WTC11 (cell line): Measurements from ENCODE around the gene OBI1. TPM values are rescaled to one million over a fixed set of nuclear protein-coding genes. Genes with fewer than 3 reads are reported as not detected.

Experiments
- ATAC-seq: fragments of 200-7000 bp; cut with Tn5 transposase; 2 replicates; pipeline ENCODE4 v1.10.0; 2021; ENCODE audit warnings: mild to moderate bottlenecking, moderate library complexity
- CTCF ChIA-PET: fragments of 300-600 bp; sonication (Branson Sonifier 250); formaldehyde crosslinking; loops from one replicate; lab custom pipeline; 2021; ENCODE audit warnings: antibody characterized with exemption; lab: Charles Lee
- POLR2A ChIA-PET: fragments of 350-600 bp; sonication (Branson Sonifier 250); formaldehyde crosslinking; loops from one replicate; lab custom pipeline; 2021; ENCODE audit warnings: antibody characterized with exemption; lab: Charles Lee
- DNase-seq: peaks from one replicate; pipeline ENCODE4 v3.0.0; 2021; ENCODE audit warnings: low spot score
- H3K27ac Mint-ChIP-seq: 2 replicates; pipeline ENCODE4 v1.8.0; 2021; ENCODE audit warnings: mixed read lengths
- H3K27me3 Mint-ChIP-seq: 2 replicates; pipeline ENCODE4 v1.8.0; 2021; ENCODE audit warnings: low read depth, mild to moderate bottlenecking, moderate library complexity, mixed read lengths
- H3K36me3 Mint-ChIP-seq: 2 replicates; pipeline ENCODE4 v1.8.0; 2021; ENCODE audit warnings: mixed read lengths
- H3K4me1 Mint-ChIP-seq: 2 replicates; pipeline ENCODE4 v1.8.0; 2022; ENCODE audit warnings: mixed read lengths
- H3K4me3 Mint-ChIP-seq: 2 replicates; pipeline ENCODE4 v1.8.0; 2021; ENCODE audit warnings: mild to moderate bottlenecking, moderate library complexity, mixed read lengths
- H3K9me3 Mint-ChIP-seq: 2 replicates; pipeline ENCODE4 v1.8.0; 2021; ENCODE audit warnings: mixed read lengths
- ATF1 ChIP-seq: sonication (generic); formaldehyde crosslinking; IDR thresholded peaks from 2 replicates; pipeline ENCODE4 v1.8.1; 2023; ENCODE audit warnings: mild to moderate bottlenecking, moderate library complexity, missing genetic modification reagents
- ATF2 ChIP-seq: sonication (generic); formaldehyde crosslinking; IDR thresholded peaks from 2 replicates; pipeline ENCODE4 v1.8.1; 2022; ENCODE audit warnings: low read depth, missing genetic modification reagents, borderline replicate concordance
- CDX4 ChIP-seq: fragments of 250-450 bp; sonication (Bioruptor Pico); IDR thresholded peaks from 2 replicates; pipeline ENCODE4 v1.9.0; 2021; ENCODE audit warnings: moderate library complexity, mild to moderate bottlenecking, inconsistent platforms, borderline replicate concordance
- CREM ChIP-seq: sonication (generic); formaldehyde crosslinking; IDR thresholded peaks from 2 replicates; pipeline ENCODE4 v1.8.1; 2022; ENCODE audit warnings: mild to moderate bottlenecking, missing genetic modification reagents, moderate library complexity
- ESRRA ChIP-seq: sonication (generic); formaldehyde crosslinking; IDR thresholded peaks from 2 replicates; pipeline ENCODE4 v1.8.1; 2022; ENCODE audit warnings: mild to moderate bottlenecking, missing genetic modification reagents, borderline replicate concordance
- FOXP4 ChIP-seq: sonication (generic); formaldehyde crosslinking; IDR thresholded peaks from 2 replicates; pipeline ENCODE4 v1.8.0; 2022; ENCODE audit warnings: mild to moderate bottlenecking, missing genetic modification reagents
- GABPB1 ChIP-seq: sonication (generic); formaldehyde crosslinking; IDR thresholded peaks from 2 replicates; pipeline ENCODE4 v1.8.1; 2023; ENCODE audit warnings: mild to moderate bottlenecking, missing genetic modification reagents
- HMGA2 ChIP-seq: fragments of 250-450 bp; sonication (Bioruptor Pico); IDR thresholded peaks from 2 replicates; pipeline ENCODE4 v1.4.0; 2021; ENCODE audit warnings: mild to moderate bottlenecking, moderate library complexity
- HMGXB4 ChIP-seq: sonication (generic); formaldehyde crosslinking; IDR thresholded peaks from 2 replicates; pipeline ENCODE4 v1.8.1; 2023; ENCODE audit warnings: mild to moderate bottlenecking, moderate library complexity, missing genetic modification reagents
- IRF1 ChIP-seq: sonication (generic); formaldehyde crosslinking; IDR thresholded peaks from 2 replicates; pipeline ENCODE4 v1.8.0; 2023; ENCODE audit warnings: missing genetic modification reagents
- MAX ChIP-seq: sonication (generic); formaldehyde crosslinking; IDR thresholded peaks from 2 replicates; pipeline ENCODE4 v1.8.0; 2022; ENCODE audit warnings: mild to moderate bottlenecking, missing genetic modification reagents
- MLX ChIP-seq: sonication (generic); formaldehyde crosslinking; IDR thresholded peaks from 2 replicates; pipeline ENCODE4 v1.8.1; 2023; ENCODE audit warnings: mild to moderate bottlenecking, missing genetic modification reagents, moderate library complexity
- NR1H2 ChIP-seq: sonication (generic); formaldehyde crosslinking; IDR thresholded peaks from 2 replicates; pipeline ENCODE4 v1.9.0; 2021; ENCODE audit warnings: mild to moderate bottlenecking, moderate library complexity, missing genetic modification reagents
- RELA ChIP-seq: sonication (generic); formaldehyde crosslinking; IDR thresholded peaks from 2 replicates; pipeline ENCODE4 v1.8.1; 2022; ENCODE audit warnings: missing genetic modification reagents, mild to moderate bottlenecking, borderline replicate concordance
- RORB ChIP-seq: fragments of 250-450 bp; sonication (Bioruptor Pico); IDR thresholded peaks from 2 replicates; pipeline ENCODE4 v1.9.0; 2021; ENCODE audit warnings: mild to moderate bottlenecking
- SMAD3 ChIP-seq: sonication (generic); formaldehyde crosslinking; IDR thresholded peaks from 2 replicates; pipeline ENCODE4 v1.8.0; 2022; ENCODE audit warnings: missing genetic modification reagents, mild to moderate bottlenecking, borderline replicate concordance
- TP53 ChIP-seq: sonication (generic); formaldehyde crosslinking; IDR thresholded peaks from 2 replicates; pipeline ENCODE4 v1.8.1; 2023; ENCODE audit warnings: mild to moderate bottlenecking, missing genetic modification reagents
- USF1 ChIP-seq: sonication (generic); formaldehyde crosslinking; IDR thresholded peaks from 2 replicates; pipeline ENCODE4 v1.8.0; 2022; ENCODE audit warnings: mild to moderate bottlenecking, missing genetic modification reagents
- ZBTB43 ChIP-seq: sonication (generic); formaldehyde crosslinking; IDR thresholded peaks from 2 replicates; pipeline ENCODE4 v1.8.1; 2023; ENCODE audit warnings: mild to moderate bottlenecking, missing genetic modification reagents
- ZMAT4 ChIP-seq: fragments of 250-450 bp; sonication (Bioruptor Pico); IDR thresholded peaks from 2 replicates; pipeline ENCODE4 v1.9.0; 2021; ENCODE audit warnings: mild to moderate bottlenecking
- ZNF317 ChIP-seq: sonication (generic); formaldehyde crosslinking; IDR thresholded peaks from 2 replicates; pipeline ENCODE4 v1.8.1; 2023; ENCODE audit warnings: low read depth, mild to moderate bottlenecking, moderate library complexity, missing genetic modification reagents, borderline replicate concordance
- ZNF396 ChIP-seq: fragments of 250-450 bp; sonication (Bioruptor Pico); IDR thresholded peaks from 2 replicates; pipeline ENCODE4 v1.8.0; 2021; ENCODE audit warnings: mild to moderate bottlenecking, moderate library complexity, borderline replicate concordance
- ZNF423 ChIP-seq: fragments of 250-450 bp; sonication (Bioruptor Pico); IDR thresholded peaks from 2 replicates; pipeline ENCODE4 v2.1.2; 2022; ENCODE audit warnings: mild to moderate bottlenecking, moderate library complexity
- ZNF512 ChIP-seq: sonication (generic); formaldehyde crosslinking; IDR thresholded peaks from 2 replicates; pipeline ENCODE4 v1.8.1; 2022; ENCODE audit warnings: missing genetic modification reagents, borderline replicate concordance
- total RNA-seq: library from RNA; stranded (reverse); gene quantifications from 3 replicates; pipeline ENCODE4 v1.2.3, GENCODE V29; 2021

OBI1 gene
- total RNA-seq, 1 experiment from 2014 or later: 13.4 TPM

GRCh38 chr13:78593652-78594455, 65.1 kb downstream of the OBI1 start (continued):
- TF ChIP-seq RELA: no peak
- no peak for TF ChIP-seq CREM (CRISPR knock-in tag)
- no peak for TF ChIP-seq ZNF396 (CRISPR knock-in tag)
- no peak for TF ChIP-seq FOXP4 (CRISPR knock-in tag)
- TF ChIP-seq NR1H2 (CRISPR knock-in tag): no peak
- TF ChIP-seq CDX4 (CRISPR knock-in tag): no peak
- TF ChIP-seq RORB (CRISPR knock-in tag): no peak
- no peak for TF ChIP-seq ATF1 (CRISPR knock-in tag)
- TF ChIP-seq MLX (CRISPR knock-in tag): no peak
- no peak for TF ChIP-seq ZMAT4 (CRISPR knock-in tag)
- TF ChIP-seq ZNF317 (CRISPR knock-in tag): no peak
- TF ChIP-seq MAX (CRISPR knock-in tag): no peak
- no peak for TF ChIP-seq IRF1
- TF ChIP-seq USF1 (CRISPR knock-in tag): no peak

- Mint-ChIP-seq H3K36me3 (no peaks in the 10 kb centered on the region), H3K4me3 (no peak overlapping the region; the same call in 1 of the 2 replicates), H3K27me3 (peaks cover 100% of the 10 kb centered on the region), H3K27ac (no peak overlapping the region), H3K4me1 (peaks cover 40% of the 10 kb centered on the region), H3K9me3 (no peaks in the 10 kb centered on the region)
- ChIA-PET POLR2A (no interaction called here), CTCF (interaction anchor here (1.2 kb wide), 1 partner anchor 352 kb away, joined by 4 read pairs; no protein-coding TSS in a partner anchor)
- ATAC-seq: no peak
- DNase-seq: no peak
- no peak for TF ChIP-seq ESRRA (CRISPR knock-in tag)
- TF ChIP-seq HMGA2: no peak
- TF ChIP-seq ZBTB43 (CRISPR knock-in tag): no peak
- no peak for TF ChIP-seq TP53 (CRISPR knock-in tag)
- TF ChIP-seq GABPB1: no peak
- TF ChIP-seq HMGXB4: no peak
- no peak for TF ChIP-seq ATF1 (CRISPR knock-in tag)
- TF ChIP-seq ZNF512 (CRISPR knock-in tag): no peak
- no peak for TF ChIP-seq ZNF423 (CRISPR knock-in tag)
- TF ChIP-seq SMAD3 (CRISPR knock-in tag): no peak
- TF ChIP-seq ATF2 (CRISPR knock-in tag): no peak
Observed at GRCh38 chr13:78593129-78593528, 65.8 kb downstream of the OBI1 start.
